SK-N-MC (cell line): ENCODE measurements around the gene ST6GALNAC1.

Experiments
- DNase-seq: peaks from one replicate; pipeline ENCODE4 v3.0.0-alpha.2; 2011; ENCODE audit warnings: low read depth, low spot score
- H3K27ac ChIP-seq: fragments of 200-600 bp; sonication (generic); 2 replicates; pipeline ENCODE4 v1.5.1; 2016; ENCODE audit warnings: mixed run types
- H3K36me3 ChIP-seq: fragments of 200-600 bp; sonication (generic); 2 replicates; pipeline ENCODE4 v1.6.1; 2017; ENCODE audit warnings: antibody characterized with exemption, low read length, mixed read lengths; ENCODE audit not compliant: insufficient read depth
- H3K4me3 ChIP-seq: fragments of 200-600 bp; sonication (generic); 2 replicates; pipeline ENCODE4 v1.5.1; 2016
- H3K9ac ChIP-seq: fragments of 200-600 bp; sonication (generic); 2 replicates; pipeline ENCODE4 v1.8.0; 2017; ENCODE audit warnings: mixed run types, mixed read lengths; ENCODE audit not compliant: insufficient read length
- H3K9me3 ChIP-seq: fragments of 200-600 bp; sonication (generic); 2 replicates; pipeline ENCODE4 v1.6.1; 2017; ENCODE audit warnings: low read depth, mild to moderate bottlenecking, antibody characterized with exemption, low read length, moderate library complexity, mixed read lengths
- EZH2 ChIP-seq: fragments of 200-600 bp; sonication (generic); IDR thresholded peaks from one replicate; pipeline ENCODE4 v1.6.1; 2017; ENCODE audit warnings: antibody characterized with exemption
- FOXP2 ChIP-seq: optimal IDR thresholded peaks from 2 replicates; pipeline ENCODE3; 2011; ENCODE audit warnings: mild to moderate bottlenecking, moderate library complexity; ENCODE audit not compliant: insufficient read depth; ENCODE audit errors: extremely low read length, control extremely low read depth
- POLR2AphosphoS5 ChIP-seq: IDR thresholded peaks from 2 replicates; pipeline ENCODE4 v1.6.1; 2012; ENCODE audit warnings: mild to moderate bottlenecking, low read depth, low read length, borderline replicate concordance

Gene ST6GALNAC1

GRCh38 chr17:76584427-76585032, 59.0 kb downstream of the ST6GALNAC1 start:
- Histone ChIP-seq H3K4me3 (peak overlapping the region; percentile 70), H3K9me3 (no peaks in the 10 kb centered on the region), H3K9ac (no peak overlapping the region), H3K36me3 (no peaks in the 10 kb centered on the region), H3K27ac (no peak overlapping the region)
- DNase-seq = no peak
- TF ChIP-seq POLR2AphosphoS5 (no peak), FOXP2 (no peak), EZH2 (no peak)

GRCh38 chr17:76582660-76583059, 60.9 kb downstream of the ST6GALNAC1 start:
- no peak overlapping the region for H3K27ac ChIP-seq

GRCh38 chr17:76581515-76581914, 62.0 kb downstream of the ST6GALNAC1 start:
- H3K36me3 ChIP-seq = no peaks in the 10 kb centered on the region
- DNase-seq = no peak
- H3K9ac ChIP-seq = no peak overlapping the region
- no peaks in the 10 kb centered on the region for H3K9me3 ChIP-seq
- H3K4me3 ChIP-seq = no peak overlapping the region
- H3K27ac ChIP-seq = no peak overlapping the region
- TF ChIP-seq POLR2AphosphoS5 (no peak), EZH2 (no peak), FOXP2 (no peak)

More at GRCh38 chr17:76582660-76583059, 60.9 kb downstream of the ST6GALNAC1 start:
- no peaks in the 10 kb centered on the region for H3K36me3 ChIP-seq
- TF ChIP-seq FOXP2 (no peak), POLR2AphosphoS5 (no peak), EZH2 (no peak)
- no peak overlapping the region for H3K4me3 ChIP-seq
- no peak for DNase-seq
- H3K9me3 ChIP-seq = no peaks in the 10 kb centered on the region
- H3K9ac ChIP-seq = no peak overlapping the region

GRCh38 chr17:76579281-76579680, 64.3 kb downstream of the ST6GALNAC1 start:
- Histone ChIP-seq H3K27ac (no peak overlapping the region), H3K36me3 (no peaks in the 10 kb centered on the region), H3K4me3 (no peak overlapping the region), H3K9me3 (no peaks in the 10 kb centered on the region), H3K9ac (no peak overlapping the region)
- no peak for TF ChIP-seq POLR2AphosphoS5
- no peak for TF ChIP-seq EZH2
- no peak for TF ChIP-seq FOXP2
- DNase-seq = no peak

GRCh38 chr17:76578376-76578775, 65.2 kb downstream of the ST6GALNAC1 start:
- TF ChIP-seq POLR2AphosphoS5 (no peak), FOXP2 (no peak), EZH2 (no peak)

GRCh38 chr17:76577876-76578275, 65.7 kb downstream of the ST6GALNAC1 start:
- no peak for DNase-seq
- Histone ChIP-seq H3K4me3 (no peak overlapping the region), H3K9ac (no peak overlapping the region), H3K36me3 (no peaks in the 10 kb centered on the region), H3K9me3 (no peaks in the 10 kb centered on the region), H3K27ac (no peak overlapping the region)
- TF ChIP-seq POLR2AphosphoS5 (no peak), EZH2 (no peak)

More at GRCh38 chr17:76578376-76578775, 65.2 kb downstream of the ST6GALNAC1 start:
- H3K9me3 ChIP-seq = no peaks in the 10 kb centered on the region
- H3K36me3 ChIP-seq = no peaks in the 10 kb centered on the region
- H3K9ac ChIP-seq = no peak overlapping the region
- H3K27ac ChIP-seq = no peak overlapping the region
- DNase-seq = no peak
- no peak overlapping the region for H3K4me3 ChIP-seq

GRCh38 chr17:76576189-76576588, 67.4 kb downstream of the ST6GALNAC1 start:
- H3K4me3 ChIP-seq = no peak overlapping the region
- TF ChIP-seq FOXP2 = no peak
- no peak for TF ChIP-seq POLR2AphosphoS5
- TF ChIP-seq EZH2 = no peak
- DNase-seq = no peak
- H3K9me3 ChIP-seq = no peaks in the 10 kb centered on the region
- H3K36me3 ChIP-seq = no peaks in the 10 kb centered on the region
- H3K27ac ChIP-seq = no peak overlapping the region
- H3K9ac ChIP-seq = no peak overlapping the region

- H3K4me3 ChIP-seq = no peak overlapping the region
- no peak overlapping the region for H3K9ac ChIP-seq
- H3K36me3 ChIP-seq = no peaks in the 10 kb centered on the region
- no peak overlapping the region for H3K27ac ChIP-seq
- DNase-seq = no peak
- TF ChIP-seq FOXP2 (no peak), POLR2AphosphoS5 (no peak), EZH2 (no peak)
- H3K9me3 ChIP-seq = no peaks in the 10 kb centered on the region
These were observed 68.0 kb downstream of the ST6GALNAC1 start for GRCh38 chr17:76575570-76575969.
